Panc1 (cell line): Measurements from ENCODE around the gene RNF212. TPM values are rescaled to one million over a fixed set of nuclear protein-coding genes. Genes with fewer than 3 reads are reported as not detected.

Source experiments
- ATAC-seq: fragments of 200-7000 bp; cut with Tn5 transposase; 2 replicates; pipeline ENCODE4 v1.9.1; 2020; ENCODE audit warnings: mild to moderate bottlenecking, moderate library complexity
- BruUV-seq: library from RNA; stranded (reverse); fragments of 400-500 nt; replicated peaks from 2 replicates; lab custom pipeline; 2021; lab: Mats Ljungman, UMichigan
- CTCF ChIA-PET: fragments of 300-600 bp; sonication (Branson Sonifier 250); formaldehyde crosslinking; loops from one replicate; lab custom pipeline; 2022; ENCODE audit warnings: antibody characterized with exemption; lab: Charles Lee
- POLR2A ChIA-PET: fragments of 300-600 bp; sonication (Branson Sonifier 250); formaldehyde crosslinking; loops from one replicate; lab custom pipeline; 2022; ENCODE audit warnings: antibody characterized with exemption; lab: Charles Lee
- DNase-seq: peaks from one replicate; pipeline ENCODE4 v3.0.0-alpha.2; 2010; ENCODE audit warnings: low read depth, low spot score
- H3K27ac ChIP-seq: 2 replicates; pipeline ENCODE4 v1.5.1; 2011; ENCODE audit warnings: mild to moderate bottlenecking, low read length, inconsistent platforms
- H3K27me3 ChIP-seq: fragments of 200-500 bp; sonication (Bioruptor generic); 2 replicates; pipeline ENCODE4 v1.6.0; 2014; ENCODE audit warnings: low read length, inconsistent platforms; ENCODE audit not compliant: control insufficient read depth, insufficient read depth
- H3K36me3 ChIP-seq: fragments of 200-500 bp; sonication (Bioruptor generic); 2 replicates; pipeline ENCODE4 v1.5.1; 2014; ENCODE audit warnings: inconsistent platforms, mild to moderate bottlenecking, low read length, moderate library complexity; ENCODE audit not compliant: control insufficient read depth, insufficient read depth
- H3K4me1 ChIP-seq: 2 replicates; pipeline ENCODE4 v1.5.1; 2011; ENCODE audit warnings: inconsistent platforms, mild to moderate bottlenecking, low read length, moderate library complexity; ENCODE audit not compliant: control insufficient read depth, insufficient read depth
- H3K4me3 ChIP-seq, 2 experiments: 2 replicates each; pipeline ENCODE4 v1.5.1; 2011 to 2012; ENCODE audit warnings: low read depth in 2 of 2, low read length in 2 of 2, mild to moderate bottlenecking in 2 of 2, inconsistent platforms in 1 of 2, moderate library complexity in 1 of 2
- H3K9me3 ChIP-seq: fragments of 200-500 bp; sonication (Bioruptor generic); 2 replicates; pipeline ENCODE4 v1.5.1; 2014; ENCODE audit warnings: low read depth, mild to moderate bottlenecking, inconsistent platforms, low read length, moderate library complexity; ENCODE audit not compliant: control insufficient read depth, insufficient read depth
- CTCF ChIP-seq: fragments of 450-650 bp; IDR thresholded peaks from 2 replicates; pipeline ENCODE4 v1.5.1; 2017; ENCODE audit warnings: mild to moderate bottlenecking
- POLR2AphosphoS5 ChIP-seq: IDR thresholded peaks from 2 replicates; pipeline ENCODE4 v1.6.1; 2012; ENCODE audit warnings: mild to moderate bottlenecking, low read depth, low read length, moderate library complexity
- REST ChIP-seq, 2 experiments: IDR thresholded peaks; 2 replicates each; pipeline ENCODE4 v1.6.1; 2011 to 2012; ENCODE audit warnings: low read depth in 2 of 2, control low read depth in 1 of 2, low read length in 1 of 2, mild to moderate bottlenecking in 1 of 2, moderate library complexity in 1 of 2; ENCODE audit not compliant: insufficient read depth in 1 of 2
- SIN3A ChIP-seq: IDR thresholded peaks from 2 replicates; pipeline ENCODE4 v1.6.1; 2012; ENCODE audit warnings: low read depth, mild to moderate bottlenecking, low read length, moderate library complexity, borderline replicate concordance; ENCODE audit not compliant: insufficient read depth
- TCF7L2 ChIP-seq: IDR thresholded peaks from 2 replicates; pipeline ENCODE4 v1.6.1; 2011; ENCODE audit warnings: mild to moderate bottlenecking, low read depth, low read length, inconsistent platforms
- in situ Hi-C: cut with HindIII; loops from 2 replicates; pipeline ENCODE4 v1.10.0; 2016; ENCODE audit warnings: low sequenced_read_pairs, low pct_unique_long_range_greater_than_20kb
- intact Hi-C: fragments of 100-400 bp; cut with micrococcal nuclease; formaldehyde crosslinking; loops from one replicate; pipeline ENCODE4 v1.10.0; 2022; ENCODE audit not compliant: unreplicated experiment
- total RNA-seq: library from RNA; stranded (reverse); gene quantifications from one replicate; pipeline ENCODE4 v1.2.1, GENCODE V29; 2021; ENCODE audit not compliant: unreplicated experiment

Gene RNF212
- total RNA-seq, 1 experiment from 2014 or later, result not detected

- in situ Hi-C loops (no loop called here), intact Hi-C loops (no loop called here)
- TF ChIP-seq REST (IDR thresholded peaks at IDR 0.05; ENCODE audit: insufficient read depth in 1 of 2, low read depth in 2 of 2, low read length in 1 of 2) (no peak), TCF7L2 (no peak), SIN3A (no peak), CTCF (no peak), POLR2AphosphoS5 (no peak)
- ChIA-PET POLR2A (no interaction called here), CTCF (interaction anchor here (1.1 kb wide), 1 partner anchor 105 kb away, joined by 4 read pairs; no protein-coding TSS in a partner anchor)
- ATAC-seq (no peak), DNase-seq (no peak)
- Histone ChIP-seq H3K27ac (no peak overlapping the region), H3K9me3 (no peaks in the 10 kb centered on the region), H3K4me1 (peaks cover 9% of the 10 kb centered on the region), H3K36me3 (no peaks in the 10 kb centered on the region), H3K4me3 (no peak overlapping the region), H3K27me3 (no peaks in the 10 kb centered on the region)
- BruUV-seq, result no TSS peak
Observed at GRCh38 chr4:1051472-1051871, 61.9 kb downstream of the RNF212 start.

- H3K27me3 ChIP-seq, result no peaks in the 10 kb centered on the region
Observed at GRCh38 chr4:1050486-1051213, 62.7 kb downstream of the RNF212 start.

More at GRCh38 chr4:1050486-1051213, 62.7 kb downstream of the RNF212 start:
- no TSS peak for BruUV-seq
- H3K36me3 ChIP-seq, result no peaks in the 10 kb centered on the region
- CTCF ChIA-PET, result interaction anchor here (1.1 kb wide), 1 partner anchor 106 kb away, joined by 4 read pairs; no protein-coding TSS in a partner anchor
- ATAC-seq (no peak), DNase-seq (no peak)
- peaks cover 9% of the 10 kb centered on the region for H3K4me1 ChIP-seq
- in situ Hi-C loops, result no loop called here
- H3K4me3 ChIP-seq, result no peak overlapping the region
- POLR2A ChIA-PET, result no interaction called here
- intact Hi-C loops, result no loop called here
- TF ChIP-seq SIN3A (no peak), REST (IDR thresholded peaks at IDR 0.05; ENCODE audit: insufficient read depth in 1 of 2, low read depth in 2 of 2, low read length in 1 of 2) (no peak), POLR2AphosphoS5 (no peak), TCF7L2 (no peak)
- H3K27ac ChIP-seq, result no peak overlapping the region
- no peaks in the 10 kb centered on the region for H3K9me3 ChIP-seq
